A673 (cell line): ENCODE data around the gene MMEL1. TPM values are rescaled to one million over a fixed set of nuclear protein-coding genes. Genes with fewer than 3 reads are reported as not detected.

Experiments
- BruUV-seq: library from RNA; stranded (reverse); fragments of 400-500 nt; replicated peaks from 2 replicates; lab custom pipeline; 2021; lab: Mats Ljungman, UMichigan
- CTCF ChIA-PET: fragments of 300-600 bp; sonication (Branson Sonifier 250); formaldehyde crosslinking; loops from one replicate; lab custom pipeline; 2022; ENCODE audit warnings: antibody characterized with exemption; lab: Charles Lee
- POLR2A ChIA-PET: fragments of 300-600 bp; sonication (Branson Sonifier 250); formaldehyde crosslinking; loops from one replicate; lab custom pipeline; 2022; ENCODE audit warnings: antibody characterized with exemption; ENCODE audit not compliant: low non-redundant PET; lab: Charles Lee
- DNase-seq: peaks from one replicate; pipeline ENCODE4 v3.0.0-alpha.2; 2015; ENCODE audit warnings: low spot score
- H3K27ac ChIP-seq: fragments of 200-600 bp; sonication (generic); 2 replicates; pipeline ENCODE4 v1.5.1; 2016; ENCODE audit warnings: mixed run types, low read depth, mild to moderate bottlenecking, mixed read lengths, antibody characterized with exemption, low read length; ENCODE audit not compliant: poor library complexity, severe bottlenecking
- H3K27me3 ChIP-seq: fragments of 200-600 bp; sonication (generic); replicated peaks from 2 replicates; pipeline ENCODE4 v1.6.1; 2017; ENCODE audit warnings: mixed run types, low read depth, mild to moderate bottlenecking, mixed read lengths, antibody characterized with exemption, low read length; ENCODE audit not compliant: insufficient read depth, poor library complexity
- H3K36me3 ChIP-seq: fragments of 200-600 bp; sonication (generic); 2 replicates; pipeline ENCODE4 v1.6.1; 2016; ENCODE audit warnings: mixed run types, mild to moderate bottlenecking, mixed read lengths, antibody characterized with exemption, low read length; ENCODE audit not compliant: insufficient read depth, poor library complexity, severe bottlenecking
- H3K4me1 ChIP-seq: fragments of 200-600 bp; sonication (generic); 2 replicates; pipeline ENCODE4 v1.6.1; 2017; ENCODE audit warnings: mixed run types, mild to moderate bottlenecking, mixed read lengths, antibody characterized with exemption, low read length; ENCODE audit not compliant: insufficient read depth, poor library complexity, severe bottlenecking
- H3K4me3 ChIP-seq: fragments of 200-600 bp; sonication (generic); 2 replicates; pipeline ENCODE4 v1.5.1; 2016; ENCODE audit warnings: low read depth, mixed run types, mild to moderate bottlenecking, mixed read lengths, low read length; ENCODE audit not compliant: poor library complexity, severe bottlenecking
- H3K9me3 ChIP-seq: fragments of 200-600 bp; sonication (generic); 2 replicates; pipeline ENCODE4 v1.6.1; 2016; ENCODE audit warnings: mixed run types, low read depth, mild to moderate bottlenecking, mixed read lengths, antibody characterized with exemption, low read length; ENCODE audit not compliant: poor library complexity, severe bottlenecking
- EZH2 ChIP-seq: fragments of 200-600 bp; sonication (generic); IDR thresholded peaks from 2 replicates; pipeline ENCODE4 v1.6.1; 2017; ENCODE audit warnings: borderline replicate concordance, low read depth, mild to moderate bottlenecking, mixed read lengths, antibody characterized with exemption, low read length; ENCODE audit not compliant: poor library complexity, severe bottlenecking
- intact Hi-C: fragments of 100-400 bp; cut with micrococcal nuclease; formaldehyde crosslinking; loops from one replicate; pipeline ENCODE4 v1.10.0; 2022; ENCODE audit not compliant: unreplicated experiment
- total RNA-seq: library from RNA; stranded (reverse); gene quantifications from 2 replicates; pipeline ENCODE4 v1.2.3, GENCODE V29; 2021
- TF ChIP-seq, protein P1 (sequence below): fragments of 300-800, 200-600 bp; sonication (generic); conservative IDR thresholded peaks from 2 replicates; pipeline ENCODE4 v1.5.1; 2017; ENCODE audit warnings: low read depth, mild to moderate bottlenecking, antibody characterized with exemption, low read length, moderate library complexity, mixed read lengths

Gene MMEL1
- total RNA-seq, 1 experiment from 2014 or later: not detected

DNA sequence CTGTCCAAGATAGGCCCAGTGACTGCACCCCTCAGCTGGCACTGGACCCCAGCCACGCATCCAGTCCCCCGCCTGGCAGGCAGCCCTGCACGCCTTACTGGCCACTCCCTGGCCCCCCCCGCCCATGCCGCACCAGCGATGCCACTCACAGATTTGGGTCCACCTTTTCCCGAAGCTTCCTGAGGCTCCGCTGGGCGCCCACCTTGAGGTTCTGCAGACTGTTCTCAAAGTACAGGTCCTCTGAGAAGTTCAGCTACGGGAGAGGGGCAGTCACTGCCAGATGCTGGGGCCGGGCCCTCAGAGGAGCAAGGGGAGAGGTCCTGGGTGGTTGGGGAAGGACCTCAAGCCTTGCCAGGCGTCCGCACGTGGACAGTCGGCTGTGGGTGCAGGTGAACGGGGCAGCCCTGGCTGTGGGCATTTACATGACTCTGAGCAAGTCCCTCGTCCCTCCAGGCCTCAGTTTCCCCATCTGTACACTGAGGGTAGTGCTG is 38.1 kb downstream of the MMEL1 start:
- Histone ChIP-seq H3K27me3 (no peaks in the 10 kb centered on the region), H3K27ac (no peak overlapping the region), H3K4me3 (no peak overlapping the region), H3K4me1 (peaks cover 8% of the 10 kb centered on the region), H3K36me3 (no peaks in the 10 kb centered on the region), H3K9me3 (no peaks in the 10 kb centered on the region)
- TF ChIP-seq, protein P1, sequence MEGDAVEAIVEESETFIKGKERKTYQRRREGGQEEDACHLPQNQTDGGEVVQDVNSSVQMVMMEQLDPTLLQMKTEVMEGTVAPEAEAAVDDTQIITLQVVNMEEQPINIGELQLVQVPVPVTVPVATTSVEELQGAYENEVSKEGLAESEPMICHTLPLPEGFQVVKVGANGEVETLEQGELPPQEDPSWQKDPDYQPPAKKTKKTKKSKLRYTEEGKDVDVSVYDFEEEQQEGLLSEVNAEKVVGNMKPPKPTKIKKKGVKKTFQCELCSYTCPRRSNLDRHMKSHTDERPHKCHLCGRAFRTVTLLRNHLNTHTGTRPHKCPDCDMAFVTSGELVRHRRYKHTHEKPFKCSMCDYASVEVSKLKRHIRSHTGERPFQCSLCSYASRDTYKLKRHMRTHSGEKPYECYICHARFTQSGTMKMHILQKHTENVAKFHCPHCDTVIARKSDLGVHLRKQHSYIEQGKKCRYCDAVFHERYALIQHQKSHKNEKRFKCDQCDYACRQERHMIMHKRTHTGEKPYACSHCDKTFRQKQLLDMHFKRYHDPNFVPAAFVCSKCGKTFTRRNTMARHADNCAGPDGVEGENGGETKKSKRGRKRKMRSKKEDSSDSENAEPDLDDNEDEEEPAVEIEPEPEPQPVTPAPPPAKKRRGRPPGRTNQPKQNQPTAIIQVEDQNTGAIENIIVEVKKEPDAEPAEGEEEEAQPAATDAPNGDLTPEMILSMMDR: no peak
- TF ChIP-seq EZH2: no peak
- ChIA-PET CTCF (no interaction called here), POLR2A (no interaction called here)
- no TSS peak for BruUV-seq
- no peak for DNase-seq
- intact Hi-C loops: no loop called here

DNA sequence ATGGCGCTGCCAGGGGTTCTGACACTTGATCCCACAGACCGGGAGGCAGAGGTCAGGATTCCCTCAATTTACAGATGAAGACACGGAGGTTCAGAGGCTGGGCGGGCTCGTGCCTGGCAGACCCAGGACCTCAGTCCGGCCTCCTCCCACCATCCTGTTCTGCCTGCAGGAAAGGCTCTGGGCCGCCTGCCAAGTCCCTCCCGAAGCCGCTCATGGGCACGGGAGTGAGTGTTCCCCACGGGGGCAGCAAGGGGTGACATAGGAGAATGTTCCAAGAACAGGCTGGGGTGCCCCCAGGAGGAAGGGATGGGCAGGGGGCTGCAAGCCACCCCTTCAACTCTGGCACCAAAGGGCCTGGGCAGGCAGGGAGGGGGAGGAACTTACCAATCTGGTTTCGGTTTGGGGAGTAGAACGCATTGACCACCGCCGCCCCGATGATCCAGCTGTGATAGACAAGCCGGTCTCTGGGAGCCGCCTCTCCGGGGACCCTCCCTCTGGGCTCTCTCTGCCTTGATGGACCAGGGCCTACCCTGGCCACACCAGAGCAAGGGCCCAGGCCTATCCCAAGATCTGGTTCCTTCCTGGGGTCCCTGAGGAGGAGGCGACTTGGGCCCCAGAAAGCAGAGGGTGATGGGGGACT is 38.7 kb downstream of the MMEL1 start:
- no peak overlapping the region for H3K27ac ChIP-seq
- H3K36me3 ChIP-seq: no peaks in the 10 kb centered on the region
- no TSS peak for BruUV-seq
- H3K4me1 ChIP-seq: peaks cover 8% of the 10 kb centered on the region
- peak overlapping the region; percentile 32 for H3K4me3 ChIP-seq
- H3K27me3 ChIP-seq: no peaks in the 10 kb centered on the region
- CTCF ChIA-PET: no interaction called here
- POLR2A ChIA-PET: no interaction called here
- intact Hi-C loops: no loop called here
- H3K9me3 ChIP-seq: no peaks in the 10 kb centered on the region
- TF ChIP-seq EZH2: no peak
- TF ChIP-seq, protein P1: no peak
- peak; percentile 43 for DNase-seq

DNA sequence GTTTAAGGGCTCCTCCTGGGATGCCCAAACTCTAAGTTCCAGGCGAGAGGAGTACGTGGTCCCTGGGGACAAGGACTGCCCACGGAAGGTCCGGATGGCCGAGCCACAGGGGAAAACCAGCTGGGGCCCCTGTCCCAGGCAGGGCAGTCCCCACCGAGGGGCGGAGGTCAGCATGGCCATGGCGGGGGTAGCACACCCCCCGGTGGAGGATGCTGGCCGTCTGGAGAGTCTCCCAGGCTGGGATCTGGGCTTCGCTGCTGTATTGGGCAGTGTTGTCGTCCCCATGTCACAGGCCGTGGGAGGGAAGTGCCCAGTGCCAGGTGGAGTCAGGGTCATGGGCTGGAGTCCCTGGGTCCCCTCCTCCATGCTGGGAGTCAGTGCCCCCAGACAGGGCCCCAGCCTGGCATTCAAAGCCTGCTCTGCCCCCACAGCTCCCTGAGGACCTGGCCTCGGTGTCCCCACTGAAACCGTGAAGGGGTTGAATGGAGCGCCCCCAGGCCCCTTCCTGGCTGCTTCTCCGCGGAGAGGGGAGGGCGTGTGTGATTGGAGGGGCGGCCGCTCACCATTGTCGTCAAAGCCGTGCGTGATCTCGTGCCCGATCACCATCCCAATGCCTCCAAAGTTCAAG is 39.5 kb downstream of the MMEL1 start:
- ChIA-PET CTCF (no interaction called here), POLR2A (no interaction called here)
- TF ChIP-seq EZH2: no peak
- TF ChIP-seq, protein P1: no peak
- H3K9me3 ChIP-seq: no peaks in the 10 kb centered on the region
- no peaks in the 10 kb centered on the region for H3K27me3 ChIP-seq
- H3K4me3 ChIP-seq: no peak overlapping the region
- peaks cover 8% of the 10 kb centered on the region for H3K4me1 ChIP-seq
- no peaks in the 10 kb centered on the region for H3K36me3 ChIP-seq
- intact Hi-C loops: no loop called here
- no TSS peak for BruUV-seq
- DNase-seq: no peak
- H3K27ac ChIP-seq: no peak overlapping the region
